ENCODE measurements around the gene GRIA3.

GRIA3 gene

DNA sequence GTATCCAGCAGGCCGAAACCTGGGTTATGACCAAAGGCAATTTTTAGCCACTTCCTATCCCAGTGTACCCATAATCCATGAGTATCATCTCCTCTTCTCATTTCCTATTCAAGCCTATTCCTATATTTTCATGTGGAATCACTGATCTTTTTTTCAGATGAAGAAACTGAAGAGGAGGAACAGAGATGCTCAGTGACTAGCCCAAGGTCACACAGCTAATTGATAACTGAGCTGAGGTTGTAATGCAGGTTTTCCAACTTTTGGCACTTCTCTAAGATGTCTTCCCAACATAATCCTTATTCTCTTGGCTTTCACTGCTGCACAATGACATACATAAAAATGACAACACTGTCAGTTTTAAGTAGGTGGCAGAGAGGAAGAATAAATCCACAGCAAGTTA, 15.3 kb downstream of the GRIA3 start:
- no peak overlapping the region for H3K4me3 ChIP-seq (ENCODE audit: low read depth, low read length)
- DNase-seq (ENCODE audit: low read depth), result no peak
- no peak for TF ChIP-seq POLR2A (IDR thresholded peaks at IDR 0.05; ENCODE audit: extremely low read depth, insufficient read length)

DNA sequence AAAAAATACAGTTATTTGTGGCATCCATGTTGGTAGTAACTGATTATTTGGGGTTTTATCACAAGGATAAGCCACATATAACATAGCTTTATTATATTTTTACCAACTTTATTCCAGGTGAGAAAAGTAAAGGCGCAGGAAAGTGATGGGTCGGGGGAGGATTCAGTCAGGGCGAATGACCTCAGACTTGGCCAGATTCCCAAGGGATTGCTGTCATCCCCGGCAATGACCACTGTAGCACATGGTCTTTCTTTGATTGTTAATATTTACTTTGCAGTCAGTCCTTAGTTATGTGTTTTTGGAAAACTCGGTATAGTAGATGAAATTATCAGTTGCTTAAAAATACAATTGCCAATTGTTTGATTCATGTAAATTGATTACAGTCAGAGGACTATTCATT, 17.6 kb downstream of the GRIA3 start:
- no peak for DNase-seq (ENCODE audit: low read depth)
- TF ChIP-seq, protein P1, sequence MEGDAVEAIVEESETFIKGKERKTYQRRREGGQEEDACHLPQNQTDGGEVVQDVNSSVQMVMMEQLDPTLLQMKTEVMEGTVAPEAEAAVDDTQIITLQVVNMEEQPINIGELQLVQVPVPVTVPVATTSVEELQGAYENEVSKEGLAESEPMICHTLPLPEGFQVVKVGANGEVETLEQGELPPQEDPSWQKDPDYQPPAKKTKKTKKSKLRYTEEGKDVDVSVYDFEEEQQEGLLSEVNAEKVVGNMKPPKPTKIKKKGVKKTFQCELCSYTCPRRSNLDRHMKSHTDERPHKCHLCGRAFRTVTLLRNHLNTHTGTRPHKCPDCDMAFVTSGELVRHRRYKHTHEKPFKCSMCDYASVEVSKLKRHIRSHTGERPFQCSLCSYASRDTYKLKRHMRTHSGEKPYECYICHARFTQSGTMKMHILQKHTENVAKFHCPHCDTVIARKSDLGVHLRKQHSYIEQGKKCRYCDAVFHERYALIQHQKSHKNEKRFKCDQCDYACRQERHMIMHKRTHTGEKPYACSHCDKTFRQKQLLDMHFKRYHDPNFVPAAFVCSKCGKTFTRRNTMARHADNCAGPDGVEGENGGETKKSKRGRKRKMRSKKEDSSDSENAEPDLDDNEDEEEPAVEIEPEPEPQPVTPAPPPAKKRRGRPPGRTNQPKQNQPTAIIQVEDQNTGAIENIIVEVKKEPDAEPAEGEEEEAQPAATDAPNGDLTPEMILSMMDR (IDR thresholded peaks at IDR 0.05; ENCODE audit: low read depth, low read length), result no peak
- no peak for TF ChIP-seq MYC (IDR thresholded peaks at IDR 0.05; ENCODE audit: low read depth, low read length)
- TF ChIP-seq, protein P2, sequence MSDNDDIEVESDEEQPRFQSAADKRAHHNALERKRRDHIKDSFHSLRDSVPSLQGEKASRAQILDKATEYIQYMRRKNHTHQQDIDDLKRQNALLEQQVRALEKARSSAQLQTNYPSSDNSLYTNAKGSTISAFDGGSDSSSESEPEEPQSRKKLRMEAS (IDR thresholded peaks at IDR 0.05; ENCODE audit: low read depth, low read length), result no peak
- TF ChIP-seq POLR2A (IDR thresholded peaks at IDR 0.05; ENCODE audit: extremely low read depth, insufficient read length), result no peak
- H3K4me3 ChIP-seq (ENCODE audit: low read depth, low read length), result no peak overlapping the region

DNA sequence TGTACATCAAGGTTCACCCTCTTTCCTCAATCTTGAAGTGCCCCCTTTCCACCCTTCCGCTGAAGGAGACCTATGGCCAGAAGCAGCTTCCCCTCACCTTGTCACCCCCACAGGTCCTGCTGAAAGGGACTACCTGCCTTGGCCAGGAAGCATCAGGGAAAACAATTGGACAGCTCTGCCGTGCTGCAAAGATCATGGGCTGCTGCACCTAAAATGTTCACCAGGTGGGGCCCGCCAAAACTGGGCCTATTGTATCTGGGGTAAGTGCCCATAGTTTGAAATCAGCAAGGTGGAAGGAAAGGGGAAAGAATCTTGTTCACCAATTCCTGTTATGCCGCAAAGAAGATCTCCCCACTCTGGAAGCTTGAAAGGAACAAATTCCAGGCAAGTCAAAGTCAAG, 18.4 kb downstream of the GRIA3 start:
- no peak for TF ChIP-seq POLR2A (IDR thresholded peaks at IDR 0.05; ENCODE audit: extremely low read depth, insufficient read length)
- TF ChIP-seq, protein P1 (IDR thresholded peaks at IDR 0.05; ENCODE audit: low read depth, low read length), result no peak
- TF ChIP-seq, protein P2 (IDR thresholded peaks at IDR 0.05; ENCODE audit: low read depth, low read length), result no peak
- no peak overlapping the region for H3K4me3 ChIP-seq (ENCODE audit: low read depth, low read length)
- DNase-seq (ENCODE audit: low read depth), result no peak

DNA sequence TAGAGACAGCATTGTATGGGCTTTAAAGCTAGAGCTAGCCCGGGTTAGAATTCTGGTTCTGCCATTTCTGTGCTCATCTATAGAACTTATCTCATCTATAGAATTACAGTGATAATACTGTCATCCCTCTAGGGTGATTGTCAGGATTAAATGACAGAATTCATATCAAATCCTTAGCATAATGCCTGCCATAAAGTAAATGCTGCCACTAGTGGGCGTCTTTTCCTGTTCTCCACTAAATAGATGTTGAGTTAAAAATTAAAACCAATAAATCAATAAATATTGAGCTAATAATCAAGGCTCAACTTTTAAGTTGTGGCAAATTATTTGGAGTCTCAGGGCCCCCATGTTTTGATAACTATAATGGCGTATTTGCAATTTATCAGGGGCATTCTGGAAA, 19.7 kb downstream of the GRIA3 start:
- no peak overlapping the region for H3K4me3 ChIP-seq (ENCODE audit: low read depth, low read length)
- no peak for DNase-seq (ENCODE audit: low read depth)
- TF ChIP-seq MYC (IDR thresholded peaks at IDR 0.05; ENCODE audit: low read depth, low read length) (no peak), POLR2A (IDR thresholded peaks at IDR 0.05; ENCODE audit: extremely low read depth, insufficient read length) (no peak)
- TF ChIP-seq, protein P2 (IDR thresholded peaks at IDR 0.05; ENCODE audit: low read depth, low read length), result no peak
- TF ChIP-seq, protein P1 (IDR thresholded peaks at IDR 0.05; ENCODE audit: low read depth, low read length), result no peak

DNA sequence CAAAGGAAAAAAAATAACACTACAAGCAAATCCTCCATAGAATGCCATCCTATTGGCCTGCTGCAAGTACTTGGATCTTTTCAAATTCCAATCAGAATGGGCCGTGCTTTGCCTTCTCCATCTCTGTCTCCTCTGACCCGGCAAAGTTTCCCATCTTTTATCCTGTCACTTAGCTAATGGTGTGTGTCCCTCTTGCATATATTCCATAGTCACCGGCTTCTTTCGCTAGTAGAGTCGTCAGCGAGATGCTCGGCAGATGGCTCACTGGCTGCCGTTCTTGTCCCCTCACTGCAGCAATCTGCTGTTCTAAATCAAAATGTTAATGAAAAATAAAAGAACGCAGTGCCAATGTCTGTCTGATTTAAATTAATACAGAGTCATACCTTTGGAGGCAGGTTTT, 22.1 kb downstream of the GRIA3 start:
- H3K4me3 ChIP-seq (ENCODE audit: low read depth, low read length), result no peak overlapping the region
- no peak for DNase-seq (ENCODE audit: low read depth)
- TF ChIP-seq POLR2A (IDR thresholded peaks at IDR 0.05; ENCODE audit: extremely low read depth, insufficient read length) (no peak), MYC (IDR thresholded peaks at IDR 0.05; ENCODE audit: low read depth, low read length) (no peak)
- TF ChIP-seq, protein P1 (IDR thresholded peaks at IDR 0.05; ENCODE audit: low read depth, low read length), result no peak
- TF ChIP-seq, protein P2 (IDR thresholded peaks at IDR 0.05; ENCODE audit: low read depth, low read length), result no peak

DNA sequence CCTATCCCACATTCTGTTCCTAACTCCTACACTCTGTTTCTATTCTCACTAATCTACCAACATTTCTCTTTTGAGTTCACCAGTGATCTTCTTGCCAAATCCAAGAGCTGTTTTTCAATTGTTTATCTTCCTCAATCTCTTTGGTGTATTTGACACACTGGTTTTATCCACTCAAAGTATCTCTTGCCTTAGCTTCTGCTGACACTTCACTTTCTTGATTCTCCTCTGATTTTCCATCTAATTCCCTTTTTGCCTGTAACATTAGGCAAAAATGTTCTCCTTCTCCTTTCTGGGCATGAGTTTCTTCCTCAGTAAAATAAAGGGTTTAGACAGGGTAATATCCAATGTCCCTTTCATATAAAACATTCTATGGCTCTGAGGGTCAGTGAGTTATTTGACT, 26.2 kb downstream of the GRIA3 start:
- DNase-seq (ENCODE audit: low read depth), result no peak
- no peak overlapping the region for H3K4me3 ChIP-seq (ENCODE audit: low read depth, low read length)
- TF ChIP-seq POLR2A (IDR thresholded peaks at IDR 0.05; ENCODE audit: extremely low read depth, insufficient read length) (no peak), MYC (IDR thresholded peaks at IDR 0.05; ENCODE audit: low read depth, low read length) (no peak)
- TF ChIP-seq, protein P1 (IDR thresholded peaks at IDR 0.05; ENCODE audit: low read depth, low read length), result no peak
- TF ChIP-seq, protein P2 (IDR thresholded peaks at IDR 0.05; ENCODE audit: low read depth, low read length), result no peak

Measured in NB4 (cell line).